Activated T-helper 2 cell treated with anti-CD3 and anti-CD28 coated beads, Interferon-gamma antibody, Interleukin-2, Interleukin-4, amounts not matched to agents 10 μg/mL and 5 μg/mL and 100 μg/mL, durations not matched to agents 14 hours and 24 hours and 36 hours (primary cell): Measurements from ENCODE around the gene RPL36. TPM values are rescaled to one million over a fixed set of nuclear protein-coding genes. Genes with fewer than 3 reads are reported as not detected.

Experiments used
- DNase-seq: peaks from one replicate; pipeline ENCODE4 v3.0.0; 2021; ENCODE audit warnings: low spot score
- H3K27ac Mint-ChIP-seq: one replicate; pipeline ENCODE4 v1.8.0; 2021; ENCODE audit warnings: mixed read lengths
- H3K27me3 Mint-ChIP-seq: one replicate; pipeline ENCODE4 v1.8.0; 2021; ENCODE audit warnings: low read depth, mixed read lengths
- H3K36me3 Mint-ChIP-seq: one replicate; pipeline ENCODE4 v1.8.0; 2021; ENCODE audit warnings: low read depth, mixed read lengths
- H3K4me1 Mint-ChIP-seq: one replicate; pipeline ENCODE4 v1.8.0; 2021; ENCODE audit warnings: low read depth, mixed read lengths
- H3K4me3 Mint-ChIP-seq: one replicate; pipeline ENCODE4 v1.8.0; 2021; ENCODE audit warnings: low read depth, mild to moderate bottlenecking, moderate library complexity, mixed read lengths
- H3K9me3 Mint-ChIP-seq: one replicate; pipeline ENCODE4 v1.8.0; 2021; ENCODE audit warnings: mixed read lengths
- intact Hi-C: fragments of 100-400 bp; cut with micrococcal nuclease; formaldehyde crosslinking; loops from one replicate; pipeline ENCODE4 v1.15.1; 2023
- total RNA-seq: library from RNA; stranded (reverse); gene quantifications from 2 replicates; pipeline ENCODE4 v1.2.3, GENCODE V29; 2022

RPL36 gene
- total RNA-seq, 1 donor from 2014 or later: 1,031 TPM

DNA sequence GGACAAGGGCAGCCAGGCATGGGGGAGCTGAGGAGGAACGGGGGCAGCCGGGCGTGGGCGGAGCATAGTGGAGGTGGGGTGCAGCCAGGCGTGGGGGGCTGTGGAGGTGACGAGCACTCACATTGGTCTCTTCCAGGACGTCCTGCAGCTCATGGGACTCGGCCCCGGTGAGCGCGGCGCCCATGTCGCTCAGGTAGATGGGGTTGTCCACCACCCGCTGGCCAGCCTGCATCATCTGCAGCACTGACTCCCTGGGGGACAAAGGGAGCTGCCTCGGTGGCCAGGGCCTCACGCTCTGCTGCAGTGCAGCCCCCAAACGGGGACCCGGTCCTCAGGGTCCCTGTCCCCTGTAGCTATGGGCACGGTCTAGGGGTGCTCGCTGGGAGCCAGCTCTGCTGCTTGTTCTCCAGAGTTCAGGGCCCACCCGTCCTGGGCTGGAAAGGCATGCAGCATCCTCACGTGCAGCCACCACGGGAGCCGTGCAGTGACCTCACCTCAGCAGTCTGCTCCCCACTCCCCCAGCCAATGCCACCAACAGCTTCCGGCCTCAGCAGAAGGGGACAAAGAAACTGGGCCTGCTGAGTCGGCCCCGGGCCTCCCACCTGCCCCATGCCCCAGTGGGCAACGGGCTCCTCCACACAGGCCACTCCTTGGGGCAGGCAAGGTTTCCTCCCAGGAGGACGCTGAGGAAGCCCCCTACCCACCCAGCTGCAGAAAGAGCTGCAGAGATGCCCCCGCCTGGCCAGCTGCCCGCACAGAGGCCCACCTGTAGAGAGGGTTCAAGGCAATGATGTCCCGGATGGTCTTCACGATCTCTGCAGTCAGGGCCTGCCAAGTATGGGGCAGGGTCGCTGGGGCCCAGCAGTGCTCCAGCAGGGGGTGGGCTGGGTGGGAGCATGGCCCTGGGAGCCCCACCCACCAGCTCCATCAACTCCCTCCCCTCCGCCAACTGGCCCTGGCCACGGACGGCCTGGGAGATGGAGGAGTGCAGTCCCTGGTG lies 17.8 kb downstream of the RPL36 start:
- no peak for DNase-seq

DNA sequence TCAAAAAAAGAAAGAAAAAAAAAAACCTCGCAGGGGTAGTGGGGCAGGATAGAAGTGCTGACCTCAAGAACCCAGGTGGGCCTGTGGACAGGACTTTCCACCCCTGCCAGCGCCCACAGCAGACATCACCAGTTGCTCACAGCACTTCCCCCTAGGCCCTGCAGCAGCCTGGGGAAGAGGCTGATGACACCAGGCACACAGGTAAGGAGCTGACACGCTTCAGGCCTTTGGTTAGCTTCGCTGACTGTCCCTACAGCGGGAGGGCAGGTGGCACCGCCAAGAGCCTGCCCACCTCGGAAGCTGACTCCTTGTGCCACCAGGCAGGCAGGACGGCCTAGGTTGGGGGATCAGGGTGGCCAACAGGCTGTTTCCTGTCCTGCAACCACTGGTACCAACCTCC lies 20.9 kb downstream of the RPL36 start:
- intact Hi-C loops: no loop called here
- DNase-seq: no peak
- Mint-ChIP-seq H3K9me3 (no peaks in the 10 kb centered on the region), H3K4me1 (peaks cover 3% of the 10 kb centered on the region), H3K4me3 (no peak overlapping the region), H3K27me3 (no peaks in the 10 kb centered on the region), H3K36me3 (peaks cover 60% of the 10 kb centered on the region), H3K27ac (no peak overlapping the region)

More for the DNA sequence above, 17.8 kb downstream of the RPL36 start:
- intact Hi-C loops: no loop called here
- H3K4me3 Mint-ChIP-seq: no peak overlapping the region
- peaks cover 65% of the 10 kb centered on the region for H3K36me3 Mint-ChIP-seq
- H3K27me3 Mint-ChIP-seq: no peaks in the 10 kb centered on the region
- H3K4me1 Mint-ChIP-seq: no peaks in the 10 kb centered on the region
- no peak overlapping the region for H3K27ac Mint-ChIP-seq
- no peaks in the 10 kb centered on the region for H3K9me3 Mint-ChIP-seq

- Mint-ChIP-seq H3K4me1 (peaks cover 3% of the 10 kb centered on the region), H3K9me3 (no peaks in the 10 kb centered on the region), H3K4me3 (no peak overlapping the region), H3K27ac (no peak overlapping the region), H3K36me3 (peaks cover 59% of the 10 kb centered on the region), H3K27me3 (no peaks in the 10 kb centered on the region)
- no peak for DNase-seq
- intact Hi-C loops: no loop called here
Measured at GRCh38 chr19:5711713-5712161, 21.6 kb downstream of the RPL36 start.

DNA sequence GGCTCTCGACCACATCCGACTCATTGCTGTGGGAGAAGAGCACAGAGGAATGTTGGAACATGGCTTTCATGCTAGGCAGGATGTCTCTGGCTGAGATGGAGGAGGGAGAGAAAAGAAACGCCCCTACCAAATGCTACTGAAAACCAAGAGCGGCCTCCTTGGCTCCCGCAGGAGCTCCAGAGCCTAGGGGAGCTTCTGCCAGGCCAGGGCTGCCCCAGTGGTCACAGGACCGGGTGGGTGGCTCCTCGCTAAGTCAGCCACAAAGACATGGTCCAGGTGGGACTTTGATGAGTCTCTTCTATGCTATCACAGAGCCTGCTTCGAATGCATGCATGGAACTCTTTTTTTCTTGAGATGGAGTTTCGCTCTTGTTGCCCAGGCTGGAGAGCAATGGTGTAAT lies 23.1 kb downstream of the RPL36 start:
- intact Hi-C loops: no loop called here
- DNase-seq: no peak
- Mint-ChIP-seq H3K4me3 (no peak overlapping the region), H3K9me3 (no peaks in the 10 kb centered on the region), H3K4me1 (peaks cover 14% of the 10 kb centered on the region), H3K27me3 (no peaks in the 10 kb centered on the region), H3K36me3 (peaks cover 64% of the 10 kb centered on the region), H3K27ac (no peak overlapping the region)

GRCh38 chr19:5714816-5715215 lies 24.7 kb downstream of the RPL36 start:
- intact Hi-C loops: no loop called here
- peaks cover 67% of the 10 kb centered on the region for H3K36me3 Mint-ChIP-seq
- peaks cover 17% of the 10 kb centered on the region for H3K4me1 Mint-ChIP-seq
- H3K4me3 Mint-ChIP-seq: no peak overlapping the region
- no peaks in the 10 kb centered on the region for H3K9me3 Mint-ChIP-seq
- DNase-seq: no peak
- H3K27me3 Mint-ChIP-seq: no peaks in the 10 kb centered on the region
- no peak overlapping the region for H3K27ac Mint-ChIP-seq

DNA sequence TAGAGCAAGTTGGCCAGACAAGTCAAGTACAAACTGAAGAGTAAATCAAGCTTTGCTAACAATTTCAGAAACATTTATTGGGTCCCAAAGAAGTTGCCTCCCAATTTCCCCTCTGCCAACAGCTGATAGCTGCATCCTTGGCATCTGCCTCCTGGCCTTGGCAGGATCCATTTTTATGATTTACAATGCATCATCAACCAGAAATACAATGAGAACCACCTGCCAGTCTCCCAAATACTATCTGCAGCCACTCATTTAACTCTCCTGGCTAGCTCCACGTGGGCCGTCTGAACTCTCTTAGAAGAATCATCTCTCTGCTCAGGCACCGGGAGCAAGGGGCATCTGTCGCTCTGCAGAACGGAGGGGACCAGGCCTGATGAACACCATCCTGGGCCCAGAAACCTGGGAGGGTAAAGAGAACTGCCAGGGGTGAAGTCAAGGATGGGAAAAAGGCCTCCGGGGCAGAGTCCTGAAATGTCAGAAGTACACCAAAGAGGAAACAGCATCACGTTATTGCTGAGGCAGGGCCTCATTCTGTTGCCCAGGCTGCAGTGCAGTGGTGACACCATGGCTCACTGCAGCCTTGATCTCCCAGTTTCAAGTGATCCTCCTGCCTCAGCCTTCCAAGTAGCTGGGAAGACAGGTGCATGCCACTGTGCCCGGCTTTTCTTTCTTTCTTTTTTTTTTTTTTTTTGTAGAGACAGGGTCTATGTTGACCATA lies 27.3 kb downstream of the RPL36 start:
- intact Hi-C loops: no loop called here
- DNase-seq: no peak
- H3K4me1 Mint-ChIP-seq: peaks cover 20% of the 10 kb centered on the region
- H3K36me3 Mint-ChIP-seq: peaks cover 49% of the 10 kb centered on the region
- H3K27me3 Mint-ChIP-seq: no peaks in the 10 kb centered on the region
- peak overlapping the region; percentile 93 for H3K4me3 Mint-ChIP-seq
- no peaks in the 10 kb centered on the region for H3K9me3 Mint-ChIP-seq
- peak overlapping the region; percentile 94 for H3K27ac Mint-ChIP-seq

DNA sequence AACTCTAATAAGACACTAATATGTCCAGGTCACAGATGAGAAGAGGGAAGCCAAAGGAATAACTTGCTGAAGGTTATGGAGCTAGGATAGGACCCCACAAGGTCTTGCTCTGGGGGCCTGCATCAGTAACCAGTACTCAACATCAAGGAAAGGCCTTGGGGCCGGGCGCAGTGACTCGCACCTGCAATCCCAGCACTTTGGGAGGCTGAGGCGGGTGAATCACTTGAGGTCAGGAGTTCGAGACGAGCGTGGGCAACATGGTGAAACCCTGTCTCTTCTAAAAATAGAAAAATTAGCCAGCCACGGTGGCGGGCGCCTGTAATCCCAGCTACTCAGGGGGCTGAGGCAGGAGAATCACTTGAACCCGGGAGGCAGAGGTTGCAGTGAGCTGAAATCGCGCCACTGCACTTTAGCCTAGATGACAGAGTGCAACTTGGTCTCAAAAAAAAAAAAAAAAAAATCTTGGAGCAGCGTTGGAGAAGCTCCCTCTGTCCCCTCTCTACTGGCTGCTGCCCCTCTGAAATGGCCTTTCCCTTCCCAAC lies 28.0 kb downstream of the RPL36 start:
- no peaks in the 10 kb centered on the region for H3K27me3 Mint-ChIP-seq
- H3K36me3 Mint-ChIP-seq: peaks cover 46% of the 10 kb centered on the region
- DNase-seq: no peak
- H3K4me3 Mint-ChIP-seq: peak overlapping the region; percentile 93
- peak overlapping the region; percentile 94 for H3K27ac Mint-ChIP-seq
- no peaks in the 10 kb centered on the region for H3K9me3 Mint-ChIP-seq
- peaks cover 20% of the 10 kb centered on the region for H3K4me1 Mint-ChIP-seq
- intact Hi-C loops: no loop called here

- peaks cover 39% of the 10 kb centered on the region for H3K36me3 Mint-ChIP-seq
- H3K4me1 Mint-ChIP-seq: peaks cover 20% of the 10 kb centered on the region
- no peaks in the 10 kb centered on the region for H3K27me3 Mint-ChIP-seq
- peak; percentile 42 for DNase-seq
- intact Hi-C loops: no loop called here
- H3K9me3 Mint-ChIP-seq: no peaks in the 10 kb centered on the region
- peak overlapping the region; percentile 94 for H3K27ac Mint-ChIP-seq
- H3K4me3 Mint-ChIP-seq: peak overlapping the region; percentile 93
Measured at GRCh38 chr19:5718579-5719273, 28.6 kb downstream of the RPL36 start.

GRCh38 chr19:5719274-5719960 lies 29.3 kb downstream of the RPL36 start:
- no peaks in the 10 kb centered on the region for H3K9me3 Mint-ChIP-seq
- H3K27ac Mint-ChIP-seq: peak overlapping the region; percentile 94
- no peaks in the 10 kb centered on the region for H3K27me3 Mint-ChIP-seq
- peaks cover 33% of the 10 kb centered on the region for H3K36me3 Mint-ChIP-seq
- peaks cover 20% of the 10 kb centered on the region for H3K4me1 Mint-ChIP-seq
- H3K4me3 Mint-ChIP-seq: peak overlapping the region; percentile 93
- intact Hi-C loops: no loop called here
- DNase-seq: peak; percentile 40

GRCh38 chr19:5719961-5720790 lies 30.1 kb downstream of the RPL36 start, which contains the start of the genes CATSPERD and LONP1:
Gene CATSPERD, plus strand, starts transcription at chr19:5720637. Its CDS starts 101 bp downstream, at chr19:5720738.
Gene LONP1, minus strand, starts transcription at chr19:5720146. Its CDS starts 14 bp downstream, at chr19:5720132.
- H3K9me3 Mint-ChIP-seq: no peaks in the 10 kb centered on the region
- H3K27ac Mint-ChIP-seq: peak within 1 kb of the TSS; percentile 94
- H3K4me1 Mint-ChIP-seq: peaks cover 20% of the 10 kb centered on the region
- peak; percentile 97 for DNase-seq
- peaks cover 33% of the 10 kb centered on the region for H3K36me3 Mint-ChIP-seq
- peak within 1 kb of the TSS; percentile 93 for H3K4me3 Mint-ChIP-seq
- H3K27me3 Mint-ChIP-seq: no peaks in the 10 kb centered on the region
- intact Hi-C loops: loop anchor here (1.0 to 2.0 kb wide), 5 partner anchors 30 to 184 kb away; partner anchors contain the start of genes DUS3L, HSD11B1L, MICOS13 and RPL36

- Mint-ChIP-seq H3K27ac (no peak overlapping the region), H3K4me1 (no peaks in the 10 kb centered on the region), H3K9me3 (no peaks in the 10 kb centered on the region), H3K36me3 (no peaks in the 10 kb centered on the region), H3K27me3 (no peaks in the 10 kb centered on the region), H3K4me3 (no peak overlapping the region)
- no peak for DNase-seq
- intact Hi-C loops: no loop called here
Measured at GRCh38 chr19:5727453-5728050, 37.5 kb downstream of the RPL36 start.
